ENCODE data around the gene SSH2. TPM values are rescaled to one million over a fixed set of nuclear protein-coding genes. Genes with fewer than 3 reads are reported as not detected.
A peak's percentile ranks its signal among the peaks of the same experiment; 100 is the strongest.

The SSH2 gene
- total RNA-seq, 1 donor = 13.0 TPM

DNA sequence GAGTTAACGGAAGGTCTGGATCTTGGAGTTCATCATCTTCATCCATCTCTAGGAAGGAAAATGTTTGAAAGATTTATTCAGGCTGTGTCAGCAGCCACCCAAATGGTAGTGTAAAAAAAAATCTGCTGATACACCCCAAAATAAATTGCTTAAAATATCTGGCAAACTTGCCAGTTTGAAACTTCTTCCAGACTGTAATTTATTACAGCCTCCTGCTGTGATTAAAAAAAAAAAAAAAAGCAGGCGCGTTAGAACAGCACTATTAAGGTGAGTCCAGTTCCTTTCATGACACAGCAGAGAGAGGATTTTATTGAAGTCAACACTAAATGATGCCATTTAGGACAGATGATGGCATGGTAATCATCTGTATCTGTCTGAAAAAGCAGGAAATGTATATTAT is 166.8 kb downstream of the SSH2 start:
- Histone ChIP-seq H3K27ac (ENCODE audit: low read depth, low read length) (no peak overlapping the region), H2AFZ (ENCODE audit: low read length) (no peak overlapping the region), H3K4me3 (ENCODE audit: insufficient read depth, low read length) (no peak overlapping the region), H3K27me3 (ENCODE audit: insufficient read depth, low read length) (no peaks in the 10 kb centered on the region), H3K4me1 (ENCODE audit: insufficient read depth, low read length) (peaks cover 6% of the 10 kb centered on the region), H3K36me3 (ENCODE audit: insufficient read depth, low read length) (no peaks in the 10 kb centered on the region), H3K4me2 (ENCODE audit: insufficient read depth, low read length) (no peak overlapping the region), H3K9me3 (ENCODE audit: low read depth, low read length) (no peaks in the 10 kb centered on the region), H4K20me1 (ENCODE audit: insufficient read depth, low read length) (peaks cover 5% of the 10 kb centered on the region), H3K79me2 (ENCODE audit: insufficient read depth, low read length) (no peaks in the 10 kb centered on the region)
- DNase-seq (ENCODE audit: insufficient read length, low spot score, missing footprints) = no peak
- TF ChIP-seq, protein P1, sequence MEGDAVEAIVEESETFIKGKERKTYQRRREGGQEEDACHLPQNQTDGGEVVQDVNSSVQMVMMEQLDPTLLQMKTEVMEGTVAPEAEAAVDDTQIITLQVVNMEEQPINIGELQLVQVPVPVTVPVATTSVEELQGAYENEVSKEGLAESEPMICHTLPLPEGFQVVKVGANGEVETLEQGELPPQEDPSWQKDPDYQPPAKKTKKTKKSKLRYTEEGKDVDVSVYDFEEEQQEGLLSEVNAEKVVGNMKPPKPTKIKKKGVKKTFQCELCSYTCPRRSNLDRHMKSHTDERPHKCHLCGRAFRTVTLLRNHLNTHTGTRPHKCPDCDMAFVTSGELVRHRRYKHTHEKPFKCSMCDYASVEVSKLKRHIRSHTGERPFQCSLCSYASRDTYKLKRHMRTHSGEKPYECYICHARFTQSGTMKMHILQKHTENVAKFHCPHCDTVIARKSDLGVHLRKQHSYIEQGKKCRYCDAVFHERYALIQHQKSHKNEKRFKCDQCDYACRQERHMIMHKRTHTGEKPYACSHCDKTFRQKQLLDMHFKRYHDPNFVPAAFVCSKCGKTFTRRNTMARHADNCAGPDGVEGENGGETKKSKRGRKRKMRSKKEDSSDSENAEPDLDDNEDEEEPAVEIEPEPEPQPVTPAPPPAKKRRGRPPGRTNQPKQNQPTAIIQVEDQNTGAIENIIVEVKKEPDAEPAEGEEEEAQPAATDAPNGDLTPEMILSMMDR (IDR thresholded peaks at IDR 0.05; ENCODE audit: extremely low read depth, low read depth, low read length) = no peak

- Histone ChIP-seq H3K9me3 (ENCODE audit: low read depth, low read length) (no peaks in the 10 kb centered on the region), H3K4me2 (ENCODE audit: insufficient read depth, low read length) (peak overlapping the region; percentile 97), H2AFZ (ENCODE audit: low read length) (peak overlapping the region; percentile 94), H3K4me3 (ENCODE audit: insufficient read depth, low read length) (peak overlapping the region; percentile 89), H3K79me2 (ENCODE audit: insufficient read depth, low read length) (no peaks in the 10 kb centered on the region), H3K4me1 (ENCODE audit: insufficient read depth, low read length) (peaks cover 6% of the 10 kb centered on the region), H3K27ac (ENCODE audit: low read depth, low read length) (peak overlapping the region; percentile 41), H4K20me1 (ENCODE audit: insufficient read depth, low read length) (peaks cover 5% of the 10 kb centered on the region), H3K36me3 (ENCODE audit: insufficient read depth, low read length) (no peaks in the 10 kb centered on the region), H3K27me3 (ENCODE audit: insufficient read depth, low read length) (no peaks in the 10 kb centered on the region)
- TF ChIP-seq, protein P1 (IDR thresholded peaks at IDR 0.05; ENCODE audit: extremely low read depth, low read depth, low read length) = no peak
- DNase-seq (ENCODE audit: insufficient read length, low spot score, missing footprints) = peak; percentile 98
These were observed 168.8 kb downstream of the SSH2 start for GRCh38 chr17:29761040-29761761.

DNA sequence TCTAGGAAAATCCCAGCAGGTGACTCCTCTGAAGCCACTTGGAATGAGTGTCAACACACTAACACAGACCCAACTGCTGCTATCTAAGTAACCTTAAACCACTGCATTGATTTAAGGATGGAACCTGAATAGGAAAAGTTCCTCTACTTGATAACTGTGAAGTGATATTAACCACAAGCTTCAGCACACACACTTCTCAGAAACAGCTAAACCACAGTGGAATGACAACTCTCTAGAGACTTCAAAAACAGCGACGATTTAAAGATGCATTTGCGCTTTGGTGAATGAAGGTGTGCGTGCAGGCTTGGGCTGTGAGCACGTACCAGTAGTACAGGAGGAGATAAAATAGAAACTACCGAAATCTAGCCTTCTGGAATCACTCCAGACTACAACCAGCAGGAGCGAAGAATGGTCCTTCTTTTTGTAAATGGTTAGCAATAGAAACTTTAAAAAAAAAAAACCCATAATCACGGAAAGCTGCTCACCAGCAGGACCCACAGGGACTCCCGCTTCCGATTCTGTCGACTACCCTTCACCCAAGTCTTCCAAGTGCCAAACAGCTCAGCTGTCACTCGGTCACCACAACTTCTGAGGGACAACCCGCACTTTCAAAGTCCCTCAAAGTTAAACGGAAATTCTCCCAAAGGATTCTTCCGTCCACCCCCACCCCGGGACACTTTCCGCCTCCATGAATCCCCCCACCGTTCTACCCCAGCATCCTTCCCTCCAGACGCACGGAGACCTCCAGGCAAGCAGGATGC is 169.6 kb downstream of the SSH2 start:
- Histone ChIP-seq H3K36me3 (ENCODE audit: insufficient read depth, low read length) (no peaks in the 10 kb centered on the region), H3K9me3 (ENCODE audit: low read depth, low read length) (no peaks in the 10 kb centered on the region), H3K4me3 (ENCODE audit: insufficient read depth, low read length) (peak overlapping the region; percentile 89), H3K79me2 (ENCODE audit: insufficient read depth, low read length) (no peaks in the 10 kb centered on the region), H2AFZ (ENCODE audit: low read length) (peak overlapping the region; percentile 94), H3K4me1 (ENCODE audit: insufficient read depth, low read length) (peaks cover 6% of the 10 kb centered on the region), H4K20me1 (ENCODE audit: insufficient read depth, low read length) (peaks cover 5% of the 10 kb centered on the region), H3K27me3 (ENCODE audit: insufficient read depth, low read length) (no peaks in the 10 kb centered on the region), H3K4me2 (ENCODE audit: insufficient read depth, low read length) (peak overlapping the region; percentile 97), H3K27ac (ENCODE audit: low read depth, low read length) (peak overlapping the region; percentile 41)
- peak; percentile 74 for DNase-seq (ENCODE audit: insufficient read length, low spot score, missing footprints)
- TF ChIP-seq, protein P1 (IDR thresholded peaks at IDR 0.05; ENCODE audit: extremely low read depth, low read depth, low read length) = no peak

- TF ChIP-seq, protein P1 (IDR thresholded peaks at IDR 0.05; ENCODE audit: extremely low read depth, low read depth, low read length) = no peak
- no peak overlapping the region for H2AFZ ChIP-seq (ENCODE audit: low read length)
- no peak overlapping the region for H3K27ac ChIP-seq (ENCODE audit: low read depth, low read length)
- H3K27me3 ChIP-seq (ENCODE audit: insufficient read depth, low read length) = no peaks in the 10 kb centered on the region
- no peak overlapping the region for H3K4me3 ChIP-seq (ENCODE audit: insufficient read depth, low read length)
- H3K9me3 ChIP-seq (ENCODE audit: low read depth, low read length) = no peaks in the 10 kb centered on the region
- no peak overlapping the region for H3K4me2 ChIP-seq (ENCODE audit: insufficient read depth, low read length)
- DNase-seq (ENCODE audit: insufficient read length, low spot score, missing footprints) = no peak
- H4K20me1 ChIP-seq (ENCODE audit: insufficient read depth, low read length) = peaks cover 5% of the 10 kb centered on the region
- peaks cover 6% of the 10 kb centered on the region for H3K4me1 ChIP-seq (ENCODE audit: insufficient read depth, low read length)
- H3K36me3 ChIP-seq (ENCODE audit: insufficient read depth, low read length) = no peaks in the 10 kb centered on the region
- H3K79me2 ChIP-seq (ENCODE audit: insufficient read depth, low read length) = no peaks in the 10 kb centered on the region
These were observed 171.8 kb downstream of the SSH2 start for GRCh38 chr17:29758255-29758654.

All from osteoblast (primary cell).